ENCODE results near the gene SARM1.

The SARM1 gene

DNA sequence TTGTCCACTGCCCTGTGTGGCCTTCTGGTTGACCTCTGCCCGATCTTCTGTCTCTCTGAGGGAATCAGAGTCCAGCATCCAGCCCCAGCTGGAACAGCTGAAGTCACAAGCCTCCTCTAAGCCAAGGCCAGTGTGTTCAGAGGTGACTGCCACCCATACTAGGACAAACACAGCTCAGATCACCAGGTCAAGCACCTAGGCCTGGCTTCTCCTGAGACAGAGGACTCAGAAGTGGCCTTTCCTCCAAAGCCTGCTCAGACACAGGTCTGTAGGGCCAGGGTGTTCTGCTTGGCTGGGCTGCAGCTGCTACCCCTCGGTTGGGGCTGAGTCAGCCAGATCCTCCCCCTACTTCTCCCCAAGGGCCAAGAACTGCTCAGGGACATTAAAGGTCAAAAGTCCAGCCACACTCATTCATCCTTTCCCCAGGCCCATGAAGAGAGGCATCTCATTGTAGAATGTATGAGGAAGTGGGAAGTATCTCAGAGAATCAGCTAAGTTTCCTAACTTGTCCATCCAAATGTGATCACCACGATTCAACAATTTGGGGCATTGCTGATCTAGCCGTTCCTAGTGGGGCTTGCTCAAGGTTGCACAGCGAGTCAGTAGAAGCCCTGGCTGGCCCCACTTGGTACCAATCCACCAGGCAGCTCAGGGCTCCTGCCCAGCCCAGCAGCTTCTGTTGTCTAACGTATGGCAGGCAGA is 26.9 kb downstream of the SARM1 start:
- no peak for TF ChIP-seq FOXM1 (IDR thresholded peaks at IDR 0.05; ENCODE audit: borderline replicate concordance, low read depth)
- TF ChIP-seq YY1 (IDR thresholded peaks at IDR 0.05; ENCODE audit: low read depth), result no peak
- TF ChIP-seq CREB1 (IDR thresholded peaks at IDR 0.05; ENCODE audit: low read depth), result no peak
- no peak for TF ChIP-seq TAF1 (IDR thresholded peaks at IDR 0.05; ENCODE audit: low read depth)
- TF ChIP-seq CEBPB (IDR thresholded peaks at IDR 0.05), result no peak

DNA sequence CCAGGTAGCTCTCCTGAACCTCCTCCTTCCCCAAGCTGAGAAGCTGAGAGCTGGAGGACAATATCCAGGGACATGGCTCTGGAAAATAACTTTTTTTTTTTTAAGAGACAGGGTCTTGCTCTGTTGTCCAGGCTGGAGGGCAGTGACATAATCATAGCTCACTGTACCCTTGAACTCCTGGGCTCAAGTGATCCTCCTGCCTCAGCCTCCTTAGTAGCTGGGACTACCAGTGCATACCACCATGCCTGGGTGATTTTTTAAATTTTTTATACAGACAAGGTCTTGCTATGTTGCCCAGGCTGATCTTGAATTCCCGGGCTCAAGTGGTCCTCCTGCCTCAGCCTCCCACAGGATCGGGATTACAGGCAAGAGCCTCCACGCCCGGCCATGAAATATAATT is 28.3 kb downstream of the SARM1 start:
- no peak for TF ChIP-seq TCF12 (IDR thresholded peaks at IDR 0.05; ENCODE audit: low read depth)
- TF ChIP-seq ZBTB7A (IDR thresholded peaks at IDR 0.05; ENCODE audit: low read depth), result no peak

DNA sequence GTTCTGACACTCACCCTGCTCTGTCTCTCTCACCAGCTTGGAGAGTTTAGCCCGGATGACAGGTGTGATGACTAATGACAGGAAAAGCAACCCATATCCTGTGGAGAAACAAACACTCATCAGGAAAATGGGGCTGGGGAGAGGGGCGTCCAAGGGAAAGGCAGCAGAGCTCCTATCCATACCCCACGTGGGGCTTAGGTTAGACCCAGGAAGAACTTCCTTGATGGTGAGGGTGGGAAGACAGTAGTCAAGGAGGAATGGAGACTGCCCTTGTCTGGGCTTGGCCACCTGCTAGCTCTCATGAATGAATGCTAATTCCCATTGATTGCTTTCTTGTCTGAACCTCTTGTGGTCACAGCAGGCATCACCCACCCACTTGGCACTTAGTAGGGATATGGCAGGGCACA is 30.7 kb downstream of the SARM1 start:
- TF ChIP-seq NFIC (IDR thresholded peaks at IDR 0.05) (no peak), CEBPB (IDR thresholded peaks at IDR 0.05) (no peak), YY1 (IDR thresholded peaks at IDR 0.05; ENCODE audit: low read depth) (no peak), FOXM1 (IDR thresholded peaks at IDR 0.05; ENCODE audit: borderline replicate concordance, low read depth) (no peak), TAF1 (IDR thresholded peaks at IDR 0.05; ENCODE audit: low read depth) (no peak), ZBTB7A (IDR thresholded peaks at IDR 0.05; ENCODE audit: low read depth) (no peak)
- TF ChIP-seq, protein P1, sequence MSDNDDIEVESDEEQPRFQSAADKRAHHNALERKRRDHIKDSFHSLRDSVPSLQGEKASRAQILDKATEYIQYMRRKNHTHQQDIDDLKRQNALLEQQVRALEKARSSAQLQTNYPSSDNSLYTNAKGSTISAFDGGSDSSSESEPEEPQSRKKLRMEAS (IDR thresholded peaks at IDR 0.05), result no peak

DNA sequence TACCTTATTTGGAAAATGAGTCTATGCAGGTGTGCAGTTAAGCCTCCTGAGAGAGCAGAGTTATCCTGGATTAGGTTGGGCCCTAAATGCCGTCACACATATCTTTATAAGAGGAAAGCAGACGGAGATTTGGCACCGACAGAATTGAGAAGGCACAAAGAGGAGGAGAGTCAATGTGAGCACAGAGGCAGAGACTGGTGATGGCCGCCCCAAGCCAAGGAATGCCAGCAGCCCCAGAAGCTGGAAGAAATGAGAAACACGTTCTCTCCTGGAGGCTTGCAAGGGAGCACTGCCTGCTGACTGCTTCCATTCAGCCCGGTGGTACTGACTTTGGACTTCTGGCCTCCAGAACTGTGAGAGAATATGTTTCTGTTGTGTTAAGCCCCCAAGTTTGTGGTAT is 31.4 kb downstream of the SARM1 start:
- TF ChIP-seq TEAD4 (IDR thresholded peaks at IDR 0.05) (no peak), RAD21 (IDR thresholded peaks at IDR 0.05; ENCODE audit: low read depth) (no peak), EP300 (IDR thresholded peaks at IDR 0.05; ENCODE audit: borderline replicate concordance) (no peak)
- TF ChIP-seq, protein P2, sequence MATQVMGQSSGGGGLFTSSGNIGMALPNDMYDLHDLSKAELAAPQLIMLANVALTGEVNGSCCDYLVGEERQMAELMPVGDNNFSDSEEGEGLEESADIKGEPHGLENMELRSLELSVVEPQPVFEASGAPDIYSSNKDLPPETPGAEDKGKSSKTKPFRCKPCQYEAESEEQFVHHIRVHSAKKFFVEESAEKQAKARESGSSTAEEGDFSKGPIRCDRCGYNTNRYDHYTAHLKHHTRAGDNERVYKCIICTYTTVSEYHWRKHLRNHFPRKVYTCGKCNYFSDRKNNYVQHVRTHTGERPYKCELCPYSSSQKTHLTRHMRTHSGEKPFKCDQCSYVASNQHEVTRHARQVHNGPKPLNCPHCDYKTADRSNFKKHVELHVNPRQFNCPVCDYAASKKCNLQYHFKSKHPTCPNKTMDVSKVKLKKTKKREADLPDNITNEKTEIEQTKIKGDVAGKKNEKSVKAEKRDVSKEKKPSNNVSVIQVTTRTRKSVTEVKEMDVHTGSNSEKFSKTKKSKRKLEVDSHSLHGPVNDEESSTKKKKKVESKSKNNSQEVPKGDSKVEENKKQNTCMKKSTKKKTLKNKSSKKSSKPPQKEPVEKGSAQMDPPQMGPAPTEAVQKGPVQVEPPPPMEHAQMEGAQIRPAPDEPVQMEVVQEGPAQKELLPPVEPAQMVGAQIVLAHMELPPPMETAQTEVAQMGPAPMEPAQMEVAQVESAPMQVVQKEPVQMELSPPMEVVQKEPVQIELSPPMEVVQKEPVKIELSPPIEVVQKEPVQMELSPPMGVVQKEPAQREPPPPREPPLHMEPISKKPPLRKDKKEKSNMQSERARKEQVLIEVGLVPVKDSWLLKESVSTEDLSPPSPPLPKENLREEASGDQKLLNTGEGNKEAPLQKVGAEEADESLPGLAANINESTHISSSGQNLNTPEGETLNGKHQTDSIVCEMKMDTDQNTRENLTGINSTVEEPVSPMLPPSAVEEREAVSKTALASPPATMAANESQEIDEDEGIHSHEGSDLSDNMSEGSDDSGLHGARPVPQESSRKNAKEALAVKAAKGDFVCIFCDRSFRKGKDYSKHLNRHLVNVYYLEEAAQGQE (IDR thresholded peaks at IDR 0.05; ENCODE audit: low read depth), result no peak

DNA sequence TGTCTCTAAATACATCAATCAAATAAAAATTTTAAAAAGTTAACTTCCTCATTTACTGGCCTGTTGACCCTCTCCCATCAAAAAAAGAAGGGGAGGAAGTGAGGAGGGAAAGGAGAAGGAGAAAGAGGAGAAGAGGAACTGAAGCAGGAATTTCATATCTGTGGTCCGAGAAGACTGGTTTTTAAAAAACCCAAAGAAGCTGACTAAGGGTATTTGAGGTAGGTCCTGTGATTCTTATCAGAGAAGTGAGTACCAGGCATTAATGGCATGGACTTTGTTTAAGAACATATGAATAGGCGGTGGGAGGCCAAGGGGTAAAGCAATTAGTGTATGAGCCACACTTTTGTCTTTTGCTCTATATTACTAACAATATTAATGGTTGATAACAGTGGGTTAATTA is 32.5 kb downstream of the SARM1 start:
- TF ChIP-seq EP300 (IDR thresholded peaks at IDR 0.05; ENCODE audit: borderline replicate concordance), result no peak
- TF ChIP-seq NFIC (IDR thresholded peaks at IDR 0.05), result no peak

DNA sequence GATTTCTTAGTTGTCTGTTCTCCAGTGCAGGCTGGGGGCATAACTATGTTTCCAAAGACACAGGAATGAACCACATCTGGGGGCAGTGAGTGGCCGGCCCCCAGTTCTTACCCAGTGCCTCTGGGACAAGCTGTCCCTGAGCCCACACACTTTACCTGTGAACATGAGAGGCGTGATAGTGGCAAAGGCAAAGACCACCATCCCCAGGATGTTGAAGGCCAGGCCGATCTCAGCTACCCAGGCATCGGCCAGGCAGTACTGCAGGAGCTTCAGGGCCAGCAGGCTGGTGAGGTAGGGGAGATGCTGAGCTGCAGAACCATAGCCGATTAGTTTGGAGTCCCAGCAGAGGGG is 32.9 kb downstream of the SARM1 start:
- no peak for TF ChIP-seq TAF1 (IDR thresholded peaks at IDR 0.05; ENCODE audit: low read depth)
- TF ChIP-seq FOXM1 (IDR thresholded peaks at IDR 0.05; ENCODE audit: borderline replicate concordance, low read depth), result no peak
- TF ChIP-seq, protein P1 (IDR thresholded peaks at IDR 0.05), result no peak
- no peak for TF ChIP-seq ZBTB7A (IDR thresholded peaks at IDR 0.05; ENCODE audit: low read depth)
- no peak for TF ChIP-seq NFIC (IDR thresholded peaks at IDR 0.05)
- TF ChIP-seq CEBPB (IDR thresholded peaks at IDR 0.05), result no peak
- no peak for TF ChIP-seq CREB1 (IDR thresholded peaks at IDR 0.05; ENCODE audit: low read depth)
- no peak for TF ChIP-seq EGR1 (IDR thresholded peaks at IDR 0.05)
- no peak for TF ChIP-seq RAD21 (IDR thresholded peaks at IDR 0.05; ENCODE audit: low read depth)
- TF ChIP-seq EP300 (IDR thresholded peaks at IDR 0.05; ENCODE audit: borderline replicate concordance), result no peak
- no peak for TF ChIP-seq TEAD4 (IDR thresholded peaks at IDR 0.05)
- TF ChIP-seq, protein P3, sequence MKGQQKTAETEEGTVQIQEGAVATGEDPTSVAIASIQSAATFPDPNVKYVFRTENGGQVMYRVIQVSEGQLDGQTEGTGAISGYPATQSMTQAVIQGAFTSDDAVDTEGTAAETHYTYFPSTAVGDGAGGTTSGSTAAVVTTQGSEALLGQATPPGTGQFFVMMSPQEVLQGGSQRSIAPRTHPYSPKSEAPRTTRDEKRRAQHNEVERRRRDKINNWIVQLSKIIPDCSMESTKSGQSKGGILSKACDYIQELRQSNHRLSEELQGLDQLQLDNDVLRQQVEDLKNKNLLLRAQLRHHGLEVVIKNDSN (IDR thresholded peaks at IDR 0.05), result no peak
- TF ChIP-seq YY1 (IDR thresholded peaks at IDR 0.05; ENCODE audit: low read depth), result no peak
- TF ChIP-seq, protein P2 (IDR thresholded peaks at IDR 0.05; ENCODE audit: low read depth), result no peak
- no peak for TF ChIP-seq TCF12 (IDR thresholded peaks at IDR 0.05; ENCODE audit: low read depth)

DNA sequence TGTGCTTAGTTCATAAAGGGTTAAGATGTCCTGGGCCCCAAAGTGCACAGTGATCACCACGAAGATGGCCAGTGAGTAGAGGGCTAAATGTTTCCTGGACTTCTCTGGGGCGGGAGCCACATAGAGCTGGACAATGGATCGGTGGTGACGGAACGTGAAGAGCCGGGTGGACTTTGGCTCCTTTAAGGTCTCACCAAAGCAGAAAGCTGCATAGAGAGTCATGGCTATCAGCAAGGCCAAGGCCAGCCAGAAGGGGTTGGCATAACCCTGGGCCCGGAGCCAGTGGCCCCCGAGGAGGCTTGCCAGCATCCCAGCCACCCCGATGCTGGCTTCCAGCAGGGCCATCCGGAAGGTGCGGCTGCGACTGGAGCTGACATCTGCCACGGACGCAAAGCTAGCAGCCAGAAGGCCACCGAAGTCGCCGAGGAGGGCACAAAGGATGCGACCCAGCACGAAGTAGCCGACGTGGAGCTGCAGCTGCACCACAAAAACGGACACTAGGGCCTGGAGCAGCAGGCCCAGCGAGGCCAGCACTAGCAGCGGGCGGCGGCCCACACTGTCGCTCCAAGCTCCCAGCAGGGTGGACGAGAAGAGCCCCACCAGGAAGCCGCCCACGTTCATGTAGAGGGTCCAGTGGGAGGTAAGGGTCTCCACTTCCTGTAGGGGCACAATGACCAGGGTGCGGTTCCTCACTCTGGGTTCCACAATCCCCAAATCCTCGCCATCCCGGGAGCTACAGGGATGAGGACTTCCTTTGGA is 33.5 kb downstream of the SARM1 start:
- TF ChIP-seq YY1 (IDR thresholded peaks at IDR 0.05; ENCODE audit: low read depth), result no peak
- no peak for TF ChIP-seq TEAD4 (IDR thresholded peaks at IDR 0.05)
- TF ChIP-seq ZBTB7A (IDR thresholded peaks at IDR 0.05; ENCODE audit: low read depth), result no peak
- TF ChIP-seq, protein P2 (IDR thresholded peaks at IDR 0.05; ENCODE audit: low read depth), result no peak
- TF ChIP-seq NFIC (IDR thresholded peaks at IDR 0.05), result no peak
- no peak for TF ChIP-seq EP300 (IDR thresholded peaks at IDR 0.05; ENCODE audit: borderline replicate concordance)
- TF ChIP-seq CEBPB (IDR thresholded peaks at IDR 0.05), result no peak
